NCI-H1417 (cell line): ENCODE data around the gene RPL29.

ENCODE experiments used
- DNase-seq, 3 experiments: peaks; one replicate each; lab custom pipeline; 2025; lab: John Stamatoyannopoulos, UW

RPL29 gene

DNA sequence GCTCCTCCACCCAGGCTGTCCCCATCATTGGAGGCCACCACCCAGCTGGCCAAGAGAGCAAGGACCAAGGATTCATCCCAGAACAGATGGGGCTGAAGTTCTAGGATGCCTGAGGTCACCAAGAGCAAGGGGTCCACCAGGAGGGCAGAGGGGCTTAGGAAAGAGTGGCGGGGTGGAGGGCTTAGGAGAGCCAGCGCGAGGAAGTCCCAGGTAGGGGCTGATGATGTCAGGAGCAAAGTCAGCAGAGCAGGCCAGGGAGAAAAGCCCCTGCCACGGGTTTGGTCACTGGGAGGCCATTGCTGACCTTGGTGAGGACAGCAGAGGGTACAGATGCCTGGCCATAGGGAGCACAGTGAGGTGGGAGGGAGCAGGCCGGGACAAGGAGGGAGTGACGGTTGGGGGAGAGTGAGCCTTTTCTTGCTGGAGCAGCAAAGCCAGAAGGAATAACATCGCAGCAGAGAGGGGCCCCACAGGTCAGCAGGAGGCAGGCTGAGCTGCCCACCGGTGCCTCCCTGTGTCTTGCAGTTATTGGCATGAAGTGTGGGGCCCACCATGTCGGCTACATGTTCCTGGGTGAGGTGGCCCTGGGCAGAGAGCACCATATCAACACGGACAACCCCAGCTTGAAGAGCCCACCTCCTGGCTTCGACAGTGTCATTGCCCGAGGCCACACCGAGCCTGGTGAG lies 48.3 kb downstream of the RPL29 start:
- DNase-seq, result no peak

DNA sequence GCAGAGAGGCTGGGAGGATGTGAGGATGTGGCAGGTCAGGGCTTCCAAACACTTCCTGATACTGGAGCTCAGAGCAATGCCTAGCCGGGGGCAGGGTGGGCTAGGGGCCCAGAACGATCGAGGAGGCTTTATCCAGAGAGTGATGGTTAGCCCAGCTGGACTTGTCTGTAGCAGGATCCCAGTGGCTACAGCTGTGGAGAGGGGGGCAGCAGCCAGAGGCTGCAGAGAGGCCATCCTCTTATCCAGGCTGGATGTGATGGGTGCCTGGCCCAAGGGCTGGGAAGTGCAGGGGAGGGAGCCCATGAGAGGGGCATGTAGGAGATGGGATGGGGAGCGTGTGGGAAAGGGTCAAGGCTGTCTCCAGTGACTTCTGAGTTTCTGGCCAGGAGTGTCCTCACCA lies 48.9 kb downstream of the RPL29 start:
- DNase-seq, result no peak

DNA sequence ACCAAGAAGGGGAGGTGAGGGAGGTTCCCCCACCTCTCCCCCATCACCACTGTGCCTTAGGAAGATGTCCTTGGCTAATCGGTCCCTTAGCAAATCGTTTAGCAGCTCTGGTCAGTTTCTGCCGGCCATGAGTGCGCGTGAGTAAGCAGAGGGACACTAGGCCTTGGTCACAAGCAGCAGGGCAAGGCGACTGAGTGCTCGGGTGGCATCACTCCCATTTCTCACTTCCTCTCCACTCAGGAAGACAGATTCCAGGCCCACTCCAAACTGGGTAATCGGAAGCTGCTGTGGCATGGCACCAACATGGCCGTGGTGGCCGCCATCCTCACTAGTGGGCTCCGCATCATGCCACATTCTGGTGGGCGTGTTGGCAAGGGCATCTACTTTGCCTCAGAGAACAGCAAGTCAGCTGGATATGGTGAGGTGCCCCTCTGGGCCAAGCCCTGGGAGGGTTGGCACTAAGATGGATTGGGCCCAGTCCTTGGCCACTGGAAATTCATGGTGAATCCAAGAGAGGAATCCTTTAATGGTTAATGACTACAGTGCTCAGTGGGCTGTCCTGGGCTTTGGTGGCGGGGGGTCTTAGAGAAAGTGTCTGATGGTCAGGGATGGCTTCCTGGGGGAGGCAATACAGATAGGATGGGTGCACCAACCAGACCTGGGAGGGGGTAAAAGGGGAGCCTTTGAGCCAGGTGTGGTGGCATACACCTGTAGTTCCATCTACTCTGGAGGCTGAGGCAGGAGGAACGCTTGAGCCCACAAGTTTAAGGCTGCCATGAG lies 49.6 kb downstream of the RPL29 start:
- DNase-seq, result no peak

DNA sequence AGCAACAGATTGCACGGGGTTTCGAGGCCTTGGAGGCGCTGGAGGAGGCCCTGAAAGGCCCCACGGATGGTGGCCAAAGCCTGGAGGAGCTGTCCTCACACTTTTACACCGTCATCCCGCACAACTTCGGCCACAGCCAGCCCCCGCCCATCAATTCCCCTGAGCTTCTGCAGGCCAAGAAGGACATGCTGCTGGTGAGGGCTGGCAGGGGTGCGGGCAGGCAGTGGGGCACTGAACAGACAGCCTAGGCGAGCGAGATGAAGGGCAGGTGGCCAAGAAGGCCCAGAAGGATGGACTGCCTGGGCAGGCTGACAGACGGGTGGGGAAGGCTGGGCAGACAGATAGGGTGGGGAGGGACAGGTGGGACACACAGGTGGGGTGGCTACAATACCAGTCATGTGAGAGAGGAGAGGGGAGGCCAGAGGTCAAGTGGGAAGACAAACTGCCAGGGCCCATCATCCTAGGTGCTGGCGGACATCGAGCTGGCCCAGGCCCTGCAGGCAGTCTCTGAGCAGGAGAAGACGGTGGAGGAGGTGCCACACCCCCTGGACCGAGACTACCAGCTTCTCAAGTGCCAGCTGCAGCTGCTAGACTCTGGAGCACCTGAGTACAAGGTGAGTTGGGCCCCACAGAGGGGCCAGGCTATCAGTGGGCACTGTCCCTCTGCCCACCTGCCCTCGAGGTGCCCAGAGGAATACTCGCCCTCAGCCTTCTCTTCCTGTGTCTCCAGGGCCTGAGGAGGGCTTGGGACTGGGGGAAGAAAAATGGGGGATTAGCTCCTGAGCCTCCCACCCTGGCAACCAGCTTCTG lies 50.5 kb downstream of the RPL29 start:
- no peak for DNase-seq

DNA sequence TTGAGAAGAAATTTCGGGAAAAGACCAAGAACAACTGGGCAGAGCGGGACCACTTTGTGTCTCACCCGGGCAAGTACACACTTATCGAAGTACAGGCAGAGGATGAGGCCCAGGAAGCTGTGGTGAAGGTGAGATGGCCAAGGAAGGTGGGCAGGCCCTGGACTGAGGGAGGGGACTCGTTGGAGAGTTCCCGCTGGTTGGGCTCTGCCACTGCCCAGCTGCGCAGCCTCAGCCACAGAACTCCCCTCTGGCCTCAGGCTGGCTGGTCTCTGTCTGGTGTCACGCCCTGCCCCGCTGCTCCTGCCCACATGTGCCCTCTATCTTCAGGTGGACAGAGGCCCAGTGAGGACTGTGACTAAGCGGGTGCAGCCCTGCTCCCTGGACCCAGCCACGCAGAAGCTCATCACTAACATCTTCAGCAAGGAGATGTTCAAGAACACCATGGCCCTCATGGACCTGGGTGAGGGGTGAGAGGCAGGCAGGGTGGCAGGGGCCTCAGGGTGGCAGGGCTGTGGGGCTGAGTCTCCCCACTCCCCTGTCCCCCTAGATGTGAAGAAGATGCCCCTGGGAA lies 51.2 kb downstream of the RPL29 start:
- no peak for DNase-seq
